Spleen (tissue), 11 donors: Measurements from ENCODE around the gene RIC1. TPM values are rescaled to one million over a fixed set of nuclear protein-coding genes. Genes with fewer than 3 reads are reported as not detected.

Experiments
- DNase-seq: peaks from one replicate; pipeline ENCODE4 v3.0.0-alpha.2; 2020
- H3K27ac ChIP-seq, 8 donors: fragments of 200-600 bp; sonication (generic) in 7 of 8; 1 replicate in 4 of 8; 2 replicates in 4 of 8; pipeline versions ENCODE4 v1.5.0 to v1.8.0; 2016 to 2021; ENCODE audit warnings: inconsistent platforms in 4 of 8, mild to moderate bottlenecking in 4 of 8, moderate library complexity in 1 of 8
- H3K27me3 ChIP-seq, 7 donors: fragments of 200-600 bp; sonication (generic) in 6 of 7; replicated peaks in 1 of 7; 1 replicate in 4 of 7; 2 replicates in 3 of 7; pipeline versions ENCODE4 v1.5.0 to v1.8.0; 2016 to 2021; ENCODE audit warnings: inconsistent platforms in 3 of 7, mild to moderate bottlenecking in 1 of 7
- H3K36me3 ChIP-seq, 6 donors: fragments of 200-600 bp; sonication (generic) in 5 of 6; 1 replicate in 4 of 6; 2 replicates in 2 of 6; pipeline versions ENCODE4 v1.5.0 to v1.8.0; 2016 to 2021; ENCODE audit warnings: inconsistent platforms in 2 of 6
- H3K4me1 ChIP-seq, 6 donors: fragments of 200-600 bp; sonication (generic) in 5 of 6; 1 replicate in 3 of 6; 2 replicates in 3 of 6; pipeline versions ENCODE4 v1.5.0 to v1.8.0; 2016 to 2021; ENCODE audit warnings: inconsistent platforms in 3 of 6
- H3K4me3 ChIP-seq, 8 donors: fragments of 200-600 bp; sonication (generic) in 7 of 8; 1 replicate in 4 of 8; 2 replicates in 4 of 8; pipeline versions ENCODE4 v1.5.0 to v1.8.0; 2016 to 2021; ENCODE audit warnings: inconsistent platforms in 4 of 8, mild to moderate bottlenecking in 4 of 8, moderate library complexity in 2 of 8
- H3K9me3 ChIP-seq, 8 donors: fragments of 200-600 bp; sonication (generic) in 7 of 8; 1 replicate in 4 of 8; 2 replicates in 4 of 8; pipeline versions ENCODE4 v1.5.0 to v1.8.0; 2016 to 2021; ENCODE audit warnings: inconsistent platforms in 4 of 8
- CTCF ChIP-seq, 11 experiments: fragments of 200-600 bp in 7 of 11; fragments of 450-650 bp in 4 of 11; sonication (generic) in 4 of 11; IDR thresholded peaks in 8 of 11; conservative IDR thresholded peaks in 3 of 11; 1 replicate in 7 of 11; 2 replicates in 4 of 11; pipeline versions ENCODE4 v1.4.0 to v1.8.0; 2016 to 2021; ENCODE audit warnings: antibody characterized with exemption in 11 of 11, inconsistent platforms in 4 of 11, mild to moderate bottlenecking in 1 of 11
- POLR2A ChIP-seq, 3 donors: fragments of 450-650 bp; IDR thresholded peaks; one replicate each; pipeline ENCODE4 v1.5.1; 2017; ENCODE audit warnings: antibody characterized with exemption in 3 of 3, mild to moderate bottlenecking in 1 of 3
- POLR2AphosphoS5 ChIP-seq, 3 donors: sonication (generic); formaldehyde crosslinking; IDR thresholded peaks; one replicate each; pipeline ENCODE4 v1.5.1; 2017; ENCODE audit warnings: antibody characterized with exemption in 3 of 3
- WGBS, 5 donors: extraction: QIAGEN DNeasy Blood & Tissue Kit in 3 of 5; methylation state at CpG; one replicate each; pipeline versions ENCODE4 v1.1.5 to v1.1.7; 2013 to 2018; 5-methylcytosine and 5-hydroxymethylcytosine counted together
- intact Hi-C: fragments of 100-400 bp; cut with DNase I; formaldehyde crosslinking; loops from one replicate; pipeline ENCODE4 v1.15.0; 2023; ENCODE audit warnings: low total_unique reads
- polyA plus RNA-seq, 3 donors: library from polyadenylated mRNA; stranded (reverse); fragments of 200-250 nt; gene quantifications; one replicate each; pipeline ENCODE4 v1.2.1, GENCODE V29; 2013
- total RNA-seq, 7 donors: library from RNA; depleted of rRNA in 3 of 7; stranded (reverse); fragments of >200 nt in 3 of 7; fragmentation: NEBNext Ultra II Directional in 4 of 7; extraction: Animal tissue kit (Norgen Biotek cat#: 25700) in 4 of 7; gene quantifications; one replicate each; pipeline versions ENCODE4 v1.1.0 to v1.2.1, GENCODE V29; 2016 to 2021
- donor health status: healthy with polysubstance abuse.
- donor health status: DM: no; HTN: no; CAD: no; lungs with moderate emphysema.
- donor health status: DM: no; HTN: no; CAD: no.
- donor health status: Bipolar disorder and iron deficiency.
- donor health status: healthy.
- donor health status: DM: no; HTN: no; CAD: no.
- donor health status: DM: yes; HTN: yes; CAD: no.

The RIC1 gene
- total and polyA plus RNA-seq, 10 donors = 4.9 to 68.7 (median 34.5) TPM

- WGBS, 5 donors = 95 to 97% (median 97%) methylated on average over 3 of the region's 3 CpGs
- no peak for TF ChIP-seq POLR2AphosphoS5 (IDR thresholded peaks at IDR 0.05)
- no peak for TF ChIP-seq CTCF (IDR thresholded peaks at IDR 0.05 in 8 of 11, conservative IDR thresholded peaks at IDR 0.05 in 3 of 11)
- TF ChIP-seq POLR2A (IDR thresholded peaks at IDR 0.05) = no peak
- no peak overlapping the region for H3K27ac ChIP-seq
These were observed 184.9 kb downstream of the RIC1 start for GRCh38 chr9:5813824-5814223.

GRCh38 chr9:5815461-5815860, 186.6 kb downstream of the RIC1 start:
- H3K27ac ChIP-seq = no peak overlapping the region
- intact Hi-C loops = no loop called here
- H3K4me3 ChIP-seq = no peak overlapping the region
- no peaks in the 10 kb centered on the region for H3K9me3 ChIP-seq
- H3K4me1 ChIP-seq = no peaks in the 10 kb centered on the region
- no peak for DNase-seq
- peaks cover 0 to 75% (median 18%) of the 10 kb centered on the region in 6 donors for H3K36me3 ChIP-seq
- TF ChIP-seq POLR2A (IDR thresholded peaks at IDR 0.05) = no peak
- no peak for TF ChIP-seq CTCF (IDR thresholded peaks at IDR 0.05 in 8 of 11, conservative IDR thresholded peaks at IDR 0.05 in 3 of 11)
- TF ChIP-seq POLR2AphosphoS5 (IDR thresholded peaks at IDR 0.05) = no peak
- H3K27me3 ChIP-seq = no peaks in the 10 kb centered on the region
- 85 to 96% (median 93%) methylated on average over 1 of the region's 1 CpG for WGBS, 5 donors

More at GRCh38 chr9:5813824-5814223, 184.9 kb downstream of the RIC1 start:
- no peak for DNase-seq
- Histone ChIP-seq H3K4me3 (no peak overlapping the region), H3K36me3 (peaks cover 0 to 76% (median 26%) of the 10 kb centered on the region in 6 donors), H3K4me1 (no peaks in the 10 kb centered on the region), H3K9me3 (no peaks in the 10 kb centered on the region), H3K27me3 (no peaks in the 10 kb centered on the region)
- intact Hi-C loops = no loop called here

- 83 to 91% (median 86%) methylated on average over 3 of the region's 3 CpGs for WGBS, 5 donors
- Histone ChIP-seq H3K27me3 (no peaks in the 10 kb centered on the region), H3K4me3 (no peak overlapping the region), H3K9me3 (no peaks in the 10 kb centered on the region), H3K36me3 (peaks cover 0 to 73% (median 20%) of the 10 kb centered on the region in 6 donors), H3K4me1 (no peaks in the 10 kb centered on the region), H3K27ac (no peak overlapping the region)
- TF ChIP-seq POLR2AphosphoS5 (IDR thresholded peaks at IDR 0.05) (no peak), POLR2A (IDR thresholded peaks at IDR 0.05) (no peak), CTCF (IDR thresholded peaks at IDR 0.05 in 8 of 11, conservative IDR thresholded peaks at IDR 0.05 in 3 of 11) (no peak)
- intact Hi-C loops = no loop called here
- DNase-seq = no peak
These were observed 189.0 kb downstream of the RIC1 start for GRCh38 chr9:5817862-5818261.

- DNase-seq = no peak
- H3K9me3 ChIP-seq = no peaks in the 10 kb centered on the region
- TF ChIP-seq POLR2AphosphoS5 (IDR thresholded peaks at IDR 0.05) (no peak), CTCF (IDR thresholded peaks at IDR 0.05 in 8 of 11, conservative IDR thresholded peaks at IDR 0.05 in 3 of 11) (no peak)
- intact Hi-C loops = no loop called here
- H3K27ac ChIP-seq = no peak overlapping the region
- WGBS, 5 donors = 91 to 98% (median 94%) methylated on average over 2 of the region's 2 CpGs
- no peaks in the 10 kb centered on the region for H3K27me3 ChIP-seq
- H3K36me3 ChIP-seq = peaks cover 0 to 73% (median 23%) of the 10 kb centered on the region in 6 donors
- no peaks in the 10 kb centered on the region for H3K4me1 ChIP-seq
- no peak overlapping the region for H3K4me3 ChIP-seq
These were observed 189.7 kb downstream of the RIC1 start for GRCh38 chr9:5818424-5819142.
